IMR-90 (cell line): Measurements from ENCODE around the gene AGAP1. TPM values are rescaled to one million over a fixed set of nuclear protein-coding genes. Genes with fewer than 3 reads are reported as not detected.

Source experiments
- ATAC-seq: fragments of 200-7000 bp; cut with Tn5 transposase; 2 replicates; pipeline ENCODE4 v1.9.1; 2020; ENCODE audit warnings: low read depth, mild to moderate bottlenecking, moderate library complexity
- BruUV-seq: library from RNA; stranded (reverse); fragments of 400-500 nt; replicated peaks from 2 replicates; lab custom pipeline; 2021; lab: Mats Ljungman, UMichigan
- CTCF ChIA-PET: fragments of 300-600 bp; formaldehyde crosslinking; extraction: SDS; loops from one replicate; lab custom pipeline; 2021; ENCODE audit warnings: antibody characterized with exemption; lab: Yijun Ruan, JAX
- POLR2A ChIA-PET: fragments of 300-600 bp; sonication (Branson Sonifier 250); formaldehyde crosslinking; loops from one replicate; lab custom pipeline; 2022; ENCODE audit warnings: antibody characterized with exemption; ENCODE audit not compliant: unreplicated experiment; lab: Charles Lee
- DNase-seq: peaks from one replicate; pipeline ENCODE4 v3.0.0; 2013
- H2AFZ ChIP-seq: replicated peaks from 2 replicates; pipeline ENCODE3; 2013; ENCODE audit warnings: low read length, mild to moderate bottlenecking; ENCODE audit not compliant: poor library complexity
- H2AK5ac ChIP-seq: 2 replicates; pipeline ENCODE4 v1.6.1; 2013; ENCODE audit warnings: low read depth, low read length, inconsistent platforms
- H2AK9ac ChIP-seq: replicated peaks from 2 replicates; pipeline ENCODE3; 2013; ENCODE audit warnings: mild to moderate bottlenecking, low read depth, low read length, moderate library complexity; ENCODE audit not compliant: poor library complexity
- H2BK120ac ChIP-seq: 2 replicates; pipeline ENCODE4 v1.6.1; 2013; ENCODE audit warnings: low read depth, low read length, inconsistent platforms
- H2BK15ac ChIP-seq: 3 replicates; pipeline ENCODE4 v1.6.1; 2013; ENCODE audit warnings: low read depth, low read length, inconsistent platforms
- H2BK20ac ChIP-seq: 2 replicates; pipeline ENCODE4 v1.6.1; 2013; ENCODE audit warnings: low read depth, mild to moderate bottlenecking, inconsistent platforms, low read length, moderate library complexity
- H2BK5ac ChIP-seq: 2 replicates; pipeline ENCODE4 v1.6.1; 2013; ENCODE audit warnings: mild to moderate bottlenecking, low read depth, low read length, inconsistent platforms; ENCODE audit not compliant: poor library complexity, severe bottlenecking
- H3K14ac ChIP-seq: replicated peaks from 2 replicates; pipeline ENCODE4 v1.6.1; 2013; ENCODE audit warnings: low read depth, low read length, inconsistent platforms
- H3K18ac ChIP-seq: 2 replicates; pipeline ENCODE4 v1.6.1; 2013; ENCODE audit warnings: low read depth, low read length, control low read depth
- H3K23ac ChIP-seq: 2 replicates; pipeline ENCODE4 v1.6.1; 2013; ENCODE audit warnings: low read depth, low read length, inconsistent platforms
- H3K27ac ChIP-seq: 2 replicates; pipeline ENCODE4 v1.5.1; 2013; ENCODE audit warnings: mild to moderate bottlenecking, control low read depth, low read length; ENCODE audit not compliant: insufficient read depth
- H3K27me3 ChIP-seq: 2 replicates; pipeline ENCODE4 v1.6.1; 2013; ENCODE audit warnings: low read length; ENCODE audit not compliant: control insufficient read depth, insufficient read depth
- H3K36me3 ChIP-seq: 2 replicates; pipeline ENCODE4 v1.6.1; 2013; ENCODE audit warnings: low read length, mixed read lengths; ENCODE audit not compliant: control insufficient read depth, insufficient read depth
- H3K4ac ChIP-seq: 2 replicates; pipeline ENCODE4 v1.6.1; 2013; ENCODE audit warnings: low read depth, low read length, inconsistent platforms
- H3K4me1 ChIP-seq: 2 replicates; pipeline ENCODE4 v1.6.1; 2013; ENCODE audit warnings: low read length, mixed read lengths; ENCODE audit not compliant: control insufficient read depth, insufficient read depth
- H3K4me2 ChIP-seq: 2 replicates; pipeline ENCODE4 v1.6.1; 2013; ENCODE audit warnings: low read depth, mild to moderate bottlenecking, control low read depth, low read length, moderate library complexity
- H3K4me3 ChIP-seq: 2 replicates; pipeline ENCODE4 v1.5.1; 2013; ENCODE audit warnings: low read depth, mild to moderate bottlenecking, control low read depth, low read length, moderate library complexity; ENCODE audit not compliant: insufficient read depth
- H3K56ac ChIP-seq: 2 replicates; pipeline ENCODE4 v1.6.1; 2013; ENCODE audit warnings: low read length, inconsistent platforms; ENCODE audit not compliant: insufficient read depth; ENCODE audit errors: extremely low read depth
- H3K79me1 ChIP-seq, 2 experiments: 2 replicates each; pipeline ENCODE4 v1.6.1; 2013; ENCODE audit warnings: low read length in 2 of 2, inconsistent platforms in 1 of 2, low read depth in 1 of 2
- H3K9ac ChIP-seq: 2 replicates; pipeline ENCODE4 v1.6.1; 2013; ENCODE audit warnings: low read depth, low read length, control low read depth
- H3K9me1 ChIP-seq: 2 replicates; pipeline ENCODE4 v1.6.1; 2013; ENCODE audit warnings: low read length, inconsistent platforms; ENCODE audit not compliant: insufficient read depth
- H3K9me3 ChIP-seq: 2 replicates; pipeline ENCODE4 v1.6.1; 2013; ENCODE audit warnings: low read length; ENCODE audit not compliant: control insufficient read depth, insufficient read depth
- H4K20me1 ChIP-seq: 2 replicates; pipeline ENCODE4 v1.6.1; 2013; ENCODE audit warnings: low read length, inconsistent platforms; ENCODE audit not compliant: insufficient read depth
- H4K5ac ChIP-seq: 2 replicates; pipeline ENCODE4 v1.6.1; 2013; ENCODE audit warnings: mild to moderate bottlenecking, low read depth, low read length, control low read depth
- H4K8ac ChIP-seq, 2 experiments: 2 replicates each; pipeline ENCODE4 v1.6.1; 2013; ENCODE audit warnings: low read depth in 2 of 2, low read length in 2 of 2, control low read depth in 1 of 2, inconsistent platforms in 1 of 2
- H4K91ac ChIP-seq: 2 replicates; pipeline ENCODE4 v1.6.1; 2013; ENCODE audit warnings: low read depth, low read length, inconsistent platforms; ENCODE audit not compliant: insufficient read depth
- FOS ChIP-seq: fragments of 150-350 bp; IDR thresholded peaks from 2 replicates; pipeline ENCODE4 v1.6.1; 2016; ENCODE audit warnings: low read depth, low read length
- NFE2L2 ChIP-seq: fragments of 150-350 bp; IDR thresholded peaks from 2 replicates; pipeline ENCODE4 v1.6.1; 2016; ENCODE audit warnings: low read depth, mild to moderate bottlenecking, low read length
- POLR2A ChIP-seq: IDR thresholded peaks from 2 replicates; pipeline ENCODE4 v1.6.1; 2012; ENCODE audit warnings: mild to moderate bottlenecking, low read depth, low read length
- SMC3 ChIP-seq: fragments of 150-350 bp; IDR thresholded peaks from 2 replicates; pipeline ENCODE4 v1.6.1; 2016; ENCODE audit warnings: low read depth, mild to moderate bottlenecking, antibody characterized with exemption, low read length, moderate library complexity
- WGBS, 2 experiments: methylation state at CpG; one replicate each; pipeline versions ENCODE4 v1.1.5 to v1.1.7; 2013; ENCODE audit warnings: missing lambda C conversion rate in 2 of 2; ENCODE audit not compliant: insufficient read length in 1 of 2; ENCODE audit errors: extremely low coverage in 2 of 2; 5-methylcytosine and 5-hydroxymethylcytosine counted together
- dilution Hi-C: fragments of 300-500 bp; cut with HindIII; formaldehyde crosslinking; loops from one replicate; pipeline ENCODE4 v1.14.3; 2018; ENCODE audit warnings: low sequenced_read_pairs; ENCODE audit not compliant: unreplicated experiment
- in situ Hi-C: fragments of 300-500 bp; cut with MboI; formaldehyde crosslinking; loops from 3 replicates; pipeline ENCODE4 v1.14.3; 2019; ENCODE audit warnings: low sequenced_read_pairs, inconsistent platforms, mixed read lengths
- intact Hi-C: fragments of 100-400 bp; cut with micrococcal nuclease; formaldehyde crosslinking; loops from 2 replicates; pipeline ENCODE4 v1.10.0; 2022
- polyA plus RNA-seq, 3 experiments: library from polyadenylated mRNA; depleted of rRNA; stranded (reverse); fragments of >200 nt; gene quantifications; 2 replicates each; pipeline ENCODE4 v1.2.3, GENCODE V29; 2012; ENCODE audit warnings: low replicate concordance in 1 of 3
- total RNA-seq: library from RNA; depleted of rRNA; stranded (reverse); fragments of >200 nt; gene quantifications from 2 replicates; pipeline ENCODE4 v1.2.3, GENCODE V29; 2012
- TF ChIP-seq, protein P1 (sequence below): conservative IDR thresholded peaks from 2 replicates; pipeline ENCODE4 v1.5.1; 2012; ENCODE audit warnings: mild to moderate bottlenecking, low read depth, low read length, improper control_type of control experiment
- TF ChIP-seq, protein P2 (sequence below): fragments of 150-350 bp; IDR thresholded peaks from 2 replicates; pipeline ENCODE4 v1.6.1; 2017; ENCODE audit warnings: mild to moderate bottlenecking, antibody characterized with exemption, low read length, low read depth

The AGAP1 gene
- total and polyA plus RNA-seq, 2 of the 4 experiments (the other 2 are of a cell fraction), result 15.1 to 16.4 TPM

DNA sequence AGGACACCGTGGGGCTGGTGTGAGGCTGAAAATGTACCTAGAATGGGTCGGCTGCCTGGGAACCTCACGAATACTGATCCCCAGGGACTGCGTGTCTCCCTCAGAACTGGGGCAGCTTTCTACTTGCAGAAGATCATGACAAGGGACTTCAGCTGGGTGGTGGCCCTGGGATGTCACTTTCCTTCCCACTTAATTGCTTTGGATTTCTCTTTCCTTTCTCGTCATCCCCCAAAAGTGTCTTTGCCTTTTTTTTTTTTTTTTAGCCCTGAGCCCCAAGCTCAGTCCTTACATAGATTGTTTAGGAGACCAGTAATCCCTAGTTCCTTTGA lies 395.4 kb downstream of the AGAP1 start:
- ChIA-PET CTCF (interaction anchor here (0.7 kb wide), 1 partner anchor 108 kb away, joined by 5 read pairs; no protein-coding TSS in a partner anchor), POLR2A (no interaction called here)
- Histone ChIP-seq H3K9me1 (peaks cover 7% of the 10 kb centered on the region), H2BK120ac (no peak overlapping the region), H3K56ac (no peak overlapping the region), H3K4ac (no peak overlapping the region), H3K9ac (no peak overlapping the region), H3K36me3 (peaks cover 3% of the 10 kb centered on the region; the same call in 1 of the 2 replicates), H2AK5ac (no peak overlapping the region), H3K9me3 (no peaks in the 10 kb centered on the region), H2BK15ac (no peak overlapping the region), H3K18ac (no peak overlapping the region), H3K79me1 (no peaks in the 10 kb centered on the region), H2BK20ac (no peak overlapping the region), H3K23ac (no peak overlapping the region), H3K4me2 (no peak overlapping the region), H2AK9ac (no peak overlapping the region), H4K91ac (no peak overlapping the region), H3K27ac (no peak overlapping the region), H2AFZ (no peak overlapping the region), H3K14ac (no peak overlapping the region), H3K4me3 (no peak overlapping the region), H4K20me1 (no peaks in the 10 kb centered on the region; the same call in 1 of the 2 replicates), H2BK5ac (no peak overlapping the region), H3K4me1 (no peaks in the 10 kb centered on the region), H4K5ac (no peak overlapping the region), H3K27me3 (no peaks in the 10 kb centered on the region), H4K8ac (no peak overlapping the region)
- 81% methylated on average over 3 of the region's 5 CpGs; no CpG with 5 or more reads in 1 of the 2 experiments for WGBS, 2 experiments
- dilution Hi-C loops, result no loop called here
- TF ChIP-seq SMC3, result no peak
- no peak for TF ChIP-seq FOS
- TF ChIP-seq, protein P1, sequence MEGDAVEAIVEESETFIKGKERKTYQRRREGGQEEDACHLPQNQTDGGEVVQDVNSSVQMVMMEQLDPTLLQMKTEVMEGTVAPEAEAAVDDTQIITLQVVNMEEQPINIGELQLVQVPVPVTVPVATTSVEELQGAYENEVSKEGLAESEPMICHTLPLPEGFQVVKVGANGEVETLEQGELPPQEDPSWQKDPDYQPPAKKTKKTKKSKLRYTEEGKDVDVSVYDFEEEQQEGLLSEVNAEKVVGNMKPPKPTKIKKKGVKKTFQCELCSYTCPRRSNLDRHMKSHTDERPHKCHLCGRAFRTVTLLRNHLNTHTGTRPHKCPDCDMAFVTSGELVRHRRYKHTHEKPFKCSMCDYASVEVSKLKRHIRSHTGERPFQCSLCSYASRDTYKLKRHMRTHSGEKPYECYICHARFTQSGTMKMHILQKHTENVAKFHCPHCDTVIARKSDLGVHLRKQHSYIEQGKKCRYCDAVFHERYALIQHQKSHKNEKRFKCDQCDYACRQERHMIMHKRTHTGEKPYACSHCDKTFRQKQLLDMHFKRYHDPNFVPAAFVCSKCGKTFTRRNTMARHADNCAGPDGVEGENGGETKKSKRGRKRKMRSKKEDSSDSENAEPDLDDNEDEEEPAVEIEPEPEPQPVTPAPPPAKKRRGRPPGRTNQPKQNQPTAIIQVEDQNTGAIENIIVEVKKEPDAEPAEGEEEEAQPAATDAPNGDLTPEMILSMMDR, result no peak
- TF ChIP-seq, protein P2, sequence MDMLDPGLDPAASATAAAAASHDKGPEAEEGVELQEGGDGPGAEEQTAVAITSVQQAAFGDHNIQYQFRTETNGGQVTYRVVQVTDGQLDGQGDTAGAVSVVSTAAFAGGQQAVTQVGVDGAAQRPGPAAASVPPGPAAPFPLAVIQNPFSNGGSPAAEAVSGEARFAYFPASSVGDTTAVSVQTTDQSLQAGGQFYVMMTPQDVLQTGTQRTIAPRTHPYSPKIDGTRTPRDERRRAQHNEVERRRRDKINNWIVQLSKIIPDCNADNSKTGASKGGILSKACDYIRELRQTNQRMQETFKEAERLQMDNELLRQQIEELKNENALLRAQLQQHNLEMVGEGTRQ, result no peak
- no peak for TF ChIP-seq POLR2A
- no peak for TF ChIP-seq NFE2L2
- DNase-seq, result no peak
- no TSS peak for BruUV-seq
- in situ Hi-C loops, result no loop called here
- intact Hi-C loops, result no loop called here
- no peak for ATAC-seq
